DOHH2 (cell line): Measurements from ENCODE around the gene FRYL.

Experiments
- H3F3A ChIP-seq: fragments of 200-600 bp; sonication (generic), shearing (Covaris generic); 2 replicates; pipeline ENCODE4 v1.6.0; 2016; ENCODE audit warnings: antibody characterized with exemption, mild to moderate bottlenecking; ENCODE audit not compliant: control insufficient read depth, insufficient read depth
- H3K27ac ChIP-seq: fragments of 200-600 bp; sonication (generic); 2 replicates; pipeline ENCODE4 v1.5.1; 2014; ENCODE audit warnings: low read depth, mild to moderate bottlenecking, low read length, moderate library complexity
- H3K27me3 ChIP-seq: fragments of 200-600 bp; sonication (generic); 2 replicates; pipeline ENCODE4 v1.6.1; 2014; ENCODE audit warnings: mild to moderate bottlenecking, low read length, mixed read lengths; ENCODE audit not compliant: control insufficient read depth
- H3K36me3 ChIP-seq: fragments of 200-600 bp; sonication (generic); 2 replicates; pipeline ENCODE4 v1.6.1; 2014; ENCODE audit warnings: mild to moderate bottlenecking, low read length, moderate library complexity, mixed read lengths; ENCODE audit not compliant: control insufficient read depth
- H3K4me1 ChIP-seq: fragments of 200-600 bp; sonication (generic); 2 replicates; pipeline ENCODE4 v1.6.1; 2014; ENCODE audit warnings: mild to moderate bottlenecking, low read length, mixed read lengths; ENCODE audit not compliant: control insufficient read depth
- H3K4me2 ChIP-seq: fragments of 200-600 bp; sonication (generic); 2 replicates; pipeline ENCODE4 v1.6.0; 2014; ENCODE audit warnings: mild to moderate bottlenecking, low read length, moderate library complexity
- H3K4me3 ChIP-seq: fragments of 200-600 bp; sonication (generic); 2 replicates; pipeline ENCODE4 v1.5.1; 2014; ENCODE audit warnings: mild to moderate bottlenecking, low read length, mixed read lengths
- H3K79me2 ChIP-seq: fragments of 200-600 bp; sonication (generic); 2 replicates; pipeline ENCODE4 v1.6.1; 2014; ENCODE audit warnings: mild to moderate bottlenecking, low read length, mixed read lengths; ENCODE audit not compliant: control insufficient read depth
- H3K9me2 ChIP-seq: fragments of 200-600 bp; sonication (generic); replicated peaks from 2 replicates; pipeline ENCODE4 v1.6.1; 2014; ENCODE audit warnings: mild to moderate bottlenecking, low read length, mixed read lengths; ENCODE audit not compliant: control insufficient read depth
- H3K9me3 ChIP-seq: fragments of 200-600 bp; sonication (generic); 2 replicates; pipeline ENCODE4 v1.6.1; 2014; ENCODE audit warnings: antibody characterized with exemption, low read length, mixed read lengths; ENCODE audit not compliant: control insufficient read depth, insufficient read depth
- H4K20me1 ChIP-seq: fragments of 200-600 bp; sonication (generic); 2 replicates; pipeline ENCODE4 v1.6.0; 2014; ENCODE audit warnings: low read depth, mild to moderate bottlenecking, antibody characterized with exemption, low read length, moderate library complexity; ENCODE audit not compliant: control insufficient read depth, insufficient read depth
- EZH2phosphoT487 ChIP-seq: fragments of 200-600 bp; sonication (generic); IDR thresholded peaks from 2 replicates; pipeline ENCODE4 v1.6.1; 2017; ENCODE audit warnings: borderline replicate concordance, mild to moderate bottlenecking, antibody characterized with exemption, low read length, moderate library complexity, mixed read lengths
- TF ChIP-seq, protein P1 (sequence below): fragments of 200-600 bp; sonication (generic); IDR thresholded peaks from one replicate; pipeline ENCODE4 v1.5.1; 2014; ENCODE audit warnings: antibody characterized with exemption, mild to moderate bottlenecking, low read depth, low read length; ENCODE audit not compliant: poor library complexity, severe bottlenecking

The FRYL gene

DNA sequence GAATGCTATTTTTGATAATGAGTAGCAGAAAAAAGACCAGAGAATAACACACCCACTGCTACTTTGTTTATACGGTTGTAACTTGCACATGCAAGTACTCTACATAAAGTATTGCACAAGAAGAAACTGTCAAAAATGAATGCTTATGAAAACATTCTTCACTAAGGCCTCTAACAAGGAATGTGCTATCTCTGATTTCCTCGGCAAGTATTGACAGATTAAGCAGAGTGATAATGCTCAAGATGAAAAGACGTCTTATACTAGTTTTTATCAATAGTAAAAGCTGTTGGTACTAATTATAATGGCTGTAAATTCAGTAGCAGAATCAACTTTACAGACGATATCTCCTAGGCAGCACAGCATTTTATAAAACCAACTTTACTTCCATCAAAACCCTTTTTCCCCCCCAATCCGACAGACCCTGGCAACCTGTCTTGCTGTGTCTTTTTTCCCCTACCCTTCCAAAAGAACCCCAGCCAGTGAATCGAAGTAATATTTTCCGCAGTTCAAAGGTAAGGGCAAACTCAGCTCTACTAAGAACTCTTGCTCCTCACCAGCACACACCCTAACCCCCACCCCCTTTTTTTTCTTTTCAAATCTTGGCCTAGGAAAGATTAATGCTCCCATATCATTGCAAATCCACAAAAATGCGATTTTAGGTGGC, 1.5 kb downstream of the FRYL start:
- H3K27me3 ChIP-seq: no peaks in the 10 kb centered on the region
- peaks cover 10% of the 10 kb centered on the region for H3F3A ChIP-seq
- no peaks in the 10 kb centered on the region for H3K9me3 ChIP-seq
- peaks cover 12% of the 10 kb centered on the region for H3K36me3 ChIP-seq
- peak overlapping the region; percentile 81; the same call in 1 of the 2 replicates for H3K27ac ChIP-seq
- H3K4me2 ChIP-seq: peak overlapping the region; percentile 77
- peaks cover 65% of the 10 kb centered on the region for H3K79me2 ChIP-seq
- TF ChIP-seq, protein P1, sequence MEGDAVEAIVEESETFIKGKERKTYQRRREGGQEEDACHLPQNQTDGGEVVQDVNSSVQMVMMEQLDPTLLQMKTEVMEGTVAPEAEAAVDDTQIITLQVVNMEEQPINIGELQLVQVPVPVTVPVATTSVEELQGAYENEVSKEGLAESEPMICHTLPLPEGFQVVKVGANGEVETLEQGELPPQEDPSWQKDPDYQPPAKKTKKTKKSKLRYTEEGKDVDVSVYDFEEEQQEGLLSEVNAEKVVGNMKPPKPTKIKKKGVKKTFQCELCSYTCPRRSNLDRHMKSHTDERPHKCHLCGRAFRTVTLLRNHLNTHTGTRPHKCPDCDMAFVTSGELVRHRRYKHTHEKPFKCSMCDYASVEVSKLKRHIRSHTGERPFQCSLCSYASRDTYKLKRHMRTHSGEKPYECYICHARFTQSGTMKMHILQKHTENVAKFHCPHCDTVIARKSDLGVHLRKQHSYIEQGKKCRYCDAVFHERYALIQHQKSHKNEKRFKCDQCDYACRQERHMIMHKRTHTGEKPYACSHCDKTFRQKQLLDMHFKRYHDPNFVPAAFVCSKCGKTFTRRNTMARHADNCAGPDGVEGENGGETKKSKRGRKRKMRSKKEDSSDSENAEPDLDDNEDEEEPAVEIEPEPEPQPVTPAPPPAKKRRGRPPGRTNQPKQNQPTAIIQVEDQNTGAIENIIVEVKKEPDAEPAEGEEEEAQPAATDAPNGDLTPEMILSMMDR: no peak
- TF ChIP-seq EZH2phosphoT487: no peak
- peaks cover 30% of the 10 kb centered on the region for H4K20me1 ChIP-seq
- no peaks in the 10 kb centered on the region for H3K9me2 ChIP-seq
- peaks cover 54% of the 10 kb centered on the region for H3K4me1 ChIP-seq
- H3K4me3 ChIP-seq: peak overlapping the region; percentile 94

DNA sequence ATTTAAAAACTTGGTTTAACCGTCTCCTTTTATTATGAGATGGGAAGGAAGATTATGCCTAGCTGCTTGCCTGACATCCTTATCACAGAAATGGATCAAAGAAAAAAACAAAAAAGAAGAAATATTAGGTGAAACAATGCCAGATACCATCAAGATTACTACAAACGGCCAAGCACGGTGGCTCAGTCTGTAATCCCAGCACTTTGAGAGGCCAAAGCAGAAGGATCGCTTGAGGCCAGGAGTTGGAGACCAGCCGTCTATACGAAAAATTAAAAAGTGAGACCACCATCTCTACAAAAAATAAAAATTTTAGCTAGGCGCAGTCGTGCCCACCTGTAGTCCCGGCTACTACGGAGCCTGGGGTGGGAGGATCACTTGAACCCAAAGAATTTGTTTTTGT, 2.3 kb downstream of the FRYL start:
- H3K36me3 ChIP-seq: peaks cover 12% of the 10 kb centered on the region
- TF ChIP-seq EZH2phosphoT487: no peak
- TF ChIP-seq, protein P1: no peak
- H3K4me1 ChIP-seq: peaks cover 62% of the 10 kb centered on the region
- peaks cover 73% of the 10 kb centered on the region for H3K79me2 ChIP-seq
- no peaks in the 10 kb centered on the region for H3K27me3 ChIP-seq
- peaks cover 10% of the 10 kb centered on the region for H3F3A ChIP-seq
- H3K4me3 ChIP-seq: peak overlapping the region; percentile 94
- peaks cover 30% of the 10 kb centered on the region for H4K20me1 ChIP-seq
- no peaks in the 10 kb centered on the region for H3K9me3 ChIP-seq
- no peak overlapping the region for H3K27ac ChIP-seq
- peak overlapping the region; percentile 77 for H3K4me2 ChIP-seq
- H3K9me2 ChIP-seq: no peaks in the 10 kb centered on the region

DNA sequence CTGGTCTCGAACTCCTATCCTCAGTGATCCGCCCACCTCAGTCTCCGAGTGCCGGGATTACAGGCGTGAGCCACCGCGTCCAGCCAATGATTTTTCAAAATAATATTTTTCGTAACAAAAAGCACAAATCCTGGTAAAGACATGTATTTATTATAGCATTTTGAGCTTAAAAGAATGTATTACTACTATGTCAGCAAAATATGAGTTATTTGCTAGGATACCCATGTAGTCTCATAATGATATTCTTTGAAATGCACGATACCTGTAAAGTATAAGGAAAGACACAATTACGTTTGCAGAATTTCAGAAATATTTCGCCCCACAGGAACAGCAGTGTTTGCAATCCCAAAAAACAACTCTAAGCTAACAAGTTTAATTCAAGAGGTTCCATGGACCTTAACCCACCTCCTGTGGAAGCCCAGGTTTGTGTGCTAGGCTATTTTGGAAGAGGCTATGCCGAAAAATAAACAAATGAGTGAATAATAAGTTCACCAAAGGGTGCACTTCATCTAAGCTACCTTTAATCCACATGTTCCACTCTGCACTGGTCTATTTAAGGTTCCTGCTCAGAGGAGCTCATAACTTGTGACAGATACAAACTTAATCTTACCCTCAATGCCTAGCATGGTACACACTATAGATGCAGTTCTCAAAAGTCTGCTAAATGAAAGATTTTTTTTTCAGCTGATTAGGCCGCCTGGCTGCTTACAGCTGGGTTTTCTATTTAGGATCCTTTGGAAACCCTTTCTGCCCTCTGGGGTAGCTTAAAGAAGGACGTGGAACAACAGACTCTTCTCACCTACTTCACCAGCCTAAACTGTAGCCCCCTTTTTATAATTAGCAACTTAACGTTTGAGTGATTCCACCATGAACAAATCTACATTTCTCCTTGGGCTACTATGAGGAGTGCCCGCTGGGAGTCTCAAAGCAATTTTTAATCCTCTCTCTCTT, 5.0 kb downstream of the FRYL start:
- Histone ChIP-seq H3K9me3 (no peaks in the 10 kb centered on the region), H3F3A (no peaks in the 10 kb centered on the region), H3K36me3 (peaks cover 12% of the 10 kb centered on the region), H3K4me3 (no peak overlapping the region), H3K27ac (no peak overlapping the region), H4K20me1 (peaks cover 35% of the 10 kb centered on the region), H3K9me2 (no peaks in the 10 kb centered on the region), H3K27me3 (no peaks in the 10 kb centered on the region), H3K79me2 (peaks cover 99% of the 10 kb centered on the region), H3K4me1 (peaks cover 63% of the 10 kb centered on the region), H3K4me2 (peak overlapping the region; percentile 25)
- TF ChIP-seq EZH2phosphoT487: no peak
- TF ChIP-seq, protein P1: no peak
